SH-SY5Y (cell line): ENCODE measurements around the gene PPP6C.

Experiments
- GATA2 ChIP-seq: IDR thresholded peaks from 2 replicates; pipeline ENCODE4 v1.6.1; 2011; ENCODE audit warnings: mild to moderate bottlenecking, low read depth, low read length
- GATA3 ChIP-seq: IDR thresholded peaks from 2 replicates; pipeline ENCODE4 v1.6.1; 2011; ENCODE audit warnings: low read depth, mild to moderate bottlenecking, low read length, moderate library complexity

PPP6C gene

GRCh38 chr9:125189011-125189360, 617 bp downstream of the PPP6C start:
- no peak for TF ChIP-seq GATA2
- TF ChIP-seq GATA3: no peak

- no peak for TF ChIP-seq GATA2
- TF ChIP-seq GATA3: no peak
Measured at GRCh38 chr9:125183561-125183960, 6.0 kb downstream of the PPP6C start.

- no peak for TF ChIP-seq GATA2
- no peak for TF ChIP-seq GATA3
Measured at GRCh38 chr9:125183054-125183453, 6.5 kb downstream of the PPP6C start.

GRCh38 chr9:125180876-125181275, 8.7 kb downstream of the PPP6C start:
- TF ChIP-seq GATA3: no peak
- no peak for TF ChIP-seq GATA2

GRCh38 chr9:125177888-125178287, 11.7 kb downstream of the PPP6C start:
- no peak for TF ChIP-seq GATA3
- no peak for TF ChIP-seq GATA2

GRCh38 chr9:125176636-125177035, 13.0 kb downstream of the PPP6C start:
- TF ChIP-seq GATA2: no peak

- no peak for TF ChIP-seq GATA3
- TF ChIP-seq GATA2: no peak
Measured at GRCh38 chr9:125172031-125172755, 17.4 kb downstream of the PPP6C start.

GRCh38 chr9:125169895-125170294, 19.7 kb downstream of the PPP6C start:
- no peak for TF ChIP-seq GATA3
- TF ChIP-seq GATA2: no peak

- TF ChIP-seq GATA3 (no peak), GATA2 (no peak)
Measured at GRCh38 chr9:125166762-125167161, 22.8 kb downstream of the PPP6C start.

GRCh38 chr9:125161284-125161918, 28.2 kb downstream of the PPP6C start:
- TF ChIP-seq GATA2 (no peak), GATA3 (no peak)

GRCh38 chr9:125160750-125161149, 28.9 kb downstream of the PPP6C start:
- TF ChIP-seq GATA3 (no peak), GATA2 (no peak)

- TF ChIP-seq GATA2 (no peak), GATA3 (no peak)
Measured at GRCh38 chr9:125156551-125156950, 33.1 kb downstream of the PPP6C start.

- TF ChIP-seq GATA3: no peak
- TF ChIP-seq GATA2: no peak
Measured at GRCh38 chr9:125153712-125154367, 35.8 kb downstream of the PPP6C start.

GRCh38 chr9:125151730-125152129, 37.9 kb downstream of the PPP6C start:
- TF ChIP-seq GATA2: no peak
- TF ChIP-seq GATA3: no peak
